GM21367 (cell line): ENCODE results near the gene DYNC1LI1.

Experiments used
- ATAC-seq: cut with Tn5 transposase; IDR thresholded peaks from one replicate; pipeline ENCODE4 v1.9.1; 2021; ENCODE audit not compliant: unreplicated experiment

DYNC1LI1 gene

GRCh38 chr3:32493437-32494414 is 76.9 kb downstream of the DYNC1LI1 start:
- peak; percentile 80 for ATAC-seq

GRCh38 chr3:32492684-32493436 is 77.8 kb downstream of the DYNC1LI1 start:
- ATAC-seq = no peak

GRCh38 chr3:32488474-32489008 is 82.1 kb downstream of the DYNC1LI1 start:
- no peak for ATAC-seq

GRCh38 chr3:32487781-32488473 is 82.7 kb downstream of the DYNC1LI1 start:
- no peak for ATAC-seq

- no peak for ATAC-seq
Observed at GRCh38 chr3:32484436-32484835, 86.2 kb downstream of the DYNC1LI1 start.

- ATAC-seq = no peak
Observed at GRCh38 chr3:32483772-32484171, 86.9 kb downstream of the DYNC1LI1 start.

- ATAC-seq = no peak
Observed at GRCh38 chr3:32482693-32483092, 88.0 kb downstream of the DYNC1LI1 start.

- ATAC-seq = no peak
Observed at GRCh38 chr3:32481791-32482631, 88.6 kb downstream of the DYNC1LI1 start.

GRCh38 chr3:32480604-32481003 is 90.1 kb downstream of the DYNC1LI1 start:
- ATAC-seq = no peak
